Retinal pigment epithelial cell (primary cell): Measurements from ENCODE around the gene PLIN4.

ENCODE experiments used
- DNase-seq: peaks from one replicate; pipeline ENCODE4 v3.0.0-alpha.2; 2010; ENCODE audit warnings: low read depth
- H3K4me3 ChIP-seq: 2 replicates; pipeline ENCODE4 v1.5.1; 2011; ENCODE audit warnings: mild to moderate bottlenecking, low read length, control low read depth, moderate library complexity
- CTCF ChIP-seq: conservative IDR thresholded peaks from 2 replicates; pipeline ENCODE4 v1.5.1; 2011; ENCODE audit warnings: low read depth, low read length, control low read depth, inconsistent platforms

Gene PLIN4

DNA sequence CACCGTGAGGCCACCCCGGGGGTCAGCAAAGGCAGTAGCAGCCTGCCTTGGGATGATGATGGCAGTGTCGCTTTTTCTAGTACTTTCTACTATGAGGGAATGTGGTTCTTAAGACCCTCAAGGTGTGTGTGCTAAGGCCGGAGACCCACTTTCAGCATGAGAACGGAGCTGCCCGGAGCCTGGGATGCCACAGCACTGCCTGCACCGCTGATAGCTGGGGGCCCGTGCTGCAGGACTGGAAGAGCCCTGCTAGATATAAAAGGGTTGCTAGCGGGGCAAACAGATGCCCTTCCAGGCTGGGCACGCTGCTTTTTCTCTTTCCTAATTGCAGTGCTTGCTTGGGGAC, 14.5 kb downstream of the PLIN4 start:
- TF ChIP-seq CTCF: no peak
- no peak for DNase-seq
- H3K4me3 ChIP-seq: no peak overlapping the region

- no peak for TF ChIP-seq CTCF
- DNase-seq: no peak
- H3K4me3 ChIP-seq: no peak overlapping the region
Measured at GRCh38 chr19:4503132-4503824, 15.0 kb downstream of the PLIN4 start.

DNA sequence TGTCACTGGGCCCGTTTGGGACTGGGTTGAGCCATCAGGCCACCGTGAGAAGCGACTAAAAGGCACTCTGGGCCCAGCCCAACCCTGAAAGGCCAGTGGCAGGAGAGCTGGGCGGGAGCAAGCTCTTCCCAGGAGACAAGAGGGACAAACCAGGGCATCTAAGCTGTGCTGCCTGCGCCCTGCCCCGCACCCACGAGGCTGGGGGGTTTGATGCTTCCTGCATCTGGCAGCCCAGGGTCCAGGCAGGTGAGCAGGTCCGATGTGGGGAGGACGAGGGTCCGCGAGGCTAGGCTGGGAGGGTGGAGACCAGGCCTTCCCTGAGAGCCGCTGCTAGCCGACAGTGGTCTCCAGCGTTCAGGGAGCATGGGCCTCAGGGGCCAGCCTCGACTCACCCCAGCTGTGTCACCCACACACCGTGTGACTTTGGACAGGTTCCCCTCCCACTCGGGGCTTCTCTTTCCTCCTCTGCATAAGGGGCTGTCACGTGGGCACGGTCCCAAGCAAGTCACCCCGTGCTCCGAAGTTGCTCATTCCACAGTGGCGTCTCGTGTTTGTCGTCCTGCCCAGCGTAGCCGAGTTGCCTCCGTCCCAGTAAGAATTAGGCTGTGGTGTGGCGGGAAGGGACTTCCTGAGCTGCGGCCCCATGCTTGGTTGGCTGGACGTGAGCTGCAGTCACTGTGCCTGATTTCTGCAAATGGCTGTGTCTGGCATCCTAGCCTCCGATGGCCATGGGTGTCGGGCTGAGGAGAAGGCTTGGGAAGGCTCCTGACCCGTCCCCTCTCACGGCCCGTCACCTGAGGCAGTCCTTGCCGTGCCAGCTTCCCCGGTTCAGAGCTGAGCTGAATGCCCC, 15.8 kb downstream of the PLIN4 start:
- no peak for TF ChIP-seq CTCF
- DNase-seq: no peak
- no peak overlapping the region for H3K4me3 ChIP-seq

DNA sequence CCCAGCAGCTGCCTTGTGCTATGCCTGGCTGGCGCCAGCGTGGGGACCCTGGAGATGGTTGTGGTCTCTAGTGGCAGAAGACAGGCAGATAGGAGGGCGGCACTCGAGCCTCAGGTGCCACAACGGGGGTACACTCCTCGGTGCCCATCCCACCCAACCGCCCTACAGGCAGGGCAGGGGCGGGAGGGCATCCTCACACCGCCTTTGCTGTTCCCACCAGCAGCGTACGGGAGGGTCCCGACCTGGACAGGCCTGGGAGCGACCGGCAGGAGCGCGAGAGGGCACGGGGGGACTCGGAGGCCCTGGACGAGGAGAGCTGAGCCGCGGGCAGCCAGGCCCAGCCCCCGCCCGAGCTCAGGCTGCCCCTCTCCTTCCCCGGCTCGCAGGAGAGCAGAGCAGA, 16.6 kb downstream of the PLIN4 start:
- DNase-seq: no peak
- no peak for TF ChIP-seq CTCF
- H3K4me3 ChIP-seq: no peak overlapping the region

DNA sequence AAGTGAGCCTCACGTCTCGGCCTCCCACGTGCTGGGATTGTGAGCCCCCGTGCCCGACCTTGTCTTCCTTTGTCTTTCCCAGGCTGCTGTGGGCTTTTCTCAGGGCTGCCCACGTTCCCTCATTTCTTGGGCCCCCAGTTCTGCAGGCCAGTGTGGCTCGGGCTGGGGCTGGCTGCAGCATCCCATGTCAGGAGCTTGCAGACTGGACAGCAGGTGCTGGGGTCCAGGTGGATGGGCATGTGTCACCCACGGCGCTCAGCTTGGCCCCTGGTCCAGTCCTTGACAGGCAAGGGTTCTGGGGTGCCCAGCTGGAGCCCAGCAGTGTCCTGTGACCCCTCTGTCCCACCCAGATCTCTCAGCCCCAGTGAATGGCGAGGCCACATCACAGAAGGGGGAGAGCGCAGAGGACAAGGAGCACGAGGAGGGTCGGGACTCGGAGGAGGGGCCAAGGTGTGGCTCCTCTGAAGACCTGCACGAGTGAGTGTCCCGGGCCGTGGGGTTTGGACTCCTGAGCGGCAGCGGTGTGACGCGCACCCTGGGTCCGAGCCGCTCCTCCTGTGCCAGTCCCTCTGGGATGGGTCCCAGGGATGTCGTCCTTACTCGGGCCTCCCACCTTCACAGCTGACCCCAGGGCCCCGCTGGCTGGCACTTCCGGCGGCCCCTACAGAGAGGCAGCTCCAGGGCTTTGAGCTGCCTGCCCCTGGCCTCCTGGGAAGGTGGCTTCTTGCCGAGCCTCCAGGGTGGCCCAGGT, 17.3 kb downstream of the PLIN4 start:
- H3K4me3 ChIP-seq: no peak overlapping the region
- TF ChIP-seq CTCF: no peak
- no peak for DNase-seq

DNA sequence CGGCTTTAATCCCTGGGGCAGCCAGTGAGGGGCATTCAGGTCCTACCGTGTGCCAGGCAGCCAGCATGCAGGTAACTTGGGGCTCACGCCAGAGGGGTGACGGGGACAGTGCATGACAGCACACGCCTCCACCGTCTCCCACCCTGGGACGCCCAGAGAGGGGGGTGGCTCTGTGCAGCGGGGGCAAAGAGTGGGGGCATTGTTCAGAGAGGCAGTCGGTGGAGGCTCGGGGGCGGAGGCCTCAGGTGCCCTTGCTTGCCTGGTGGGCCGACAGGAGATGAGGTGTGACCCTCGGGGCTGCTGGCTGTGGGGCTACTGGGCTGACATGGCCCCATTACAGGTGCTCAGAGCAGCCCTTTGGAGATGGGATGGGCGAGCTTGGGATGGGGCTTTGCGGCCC, 18.4 kb downstream of the PLIN4 start:
- no peak for DNase-seq
- no peak overlapping the region for H3K4me3 ChIP-seq
- TF ChIP-seq CTCF: no peak
